ENCODE data around the gene SMLR1. TPM values are rescaled to one million over a fixed set of nuclear protein-coding genes. Genes with fewer than 3 reads are reported as not detected.

The SMLR1 gene
- total and polyA plus RNA-seq, 8 donors, result 0.73 TPM; not detected in 7

- Histone ChIP-seq H3K36me3 (no peaks in the 10 kb centered on the region), H3K4me3 (no peak overlapping the region), H3K9me3 (no peaks in the 10 kb centered on the region), H3K27me3 (no peaks in the 10 kb centered on the region), H3K4me1 (peaks cover 0 to 5% (median 2%) of the 10 kb centered on the region in 4 donors), H3K27ac (no peak overlapping the region)
- DNase-seq, result no peak
- intact Hi-C loops (cut with DNase I; ENCODE audit: low total_unique reads), result no loop called here
- TF ChIP-seq CTCF (IDR thresholded peaks at IDR 0.05), result no peak
- TF ChIP-seq POLR2A (IDR thresholded peaks at IDR 0.05), result no peak
Measured at GRCh38 chr6:130837067-130837466, 9.9 kb downstream of the SMLR1 start.

GRCh38 chr6:130838250-130838860 lies 11.1 kb downstream of the SMLR1 start:
- no peak for DNase-seq
- H3K4me3 ChIP-seq, result no peak overlapping the region
- intact Hi-C loops (cut with DNase I; ENCODE audit: low total_unique reads), result no loop called here
- peaks cover 0 to 5% (median 2%) of the 10 kb centered on the region in 4 donors for H3K4me1 ChIP-seq
- H3K27ac ChIP-seq, result no peak overlapping the region
- 90 to 96% (median 95%) methylated on average over 6 of the region's 6 CpGs for WGBS, 5 donors
- H3K36me3 ChIP-seq, result no peaks in the 10 kb centered on the region
- TF ChIP-seq EP300 (IDR thresholded peaks at IDR 0.05) (no peak), CTCF (IDR thresholded peaks at IDR 0.05) (no peak), POLR2A (IDR thresholded peaks at IDR 0.05) (no peak), POLR2AphosphoS5 (IDR thresholded peaks at IDR 0.05) (no peak)
- H3K9me3 ChIP-seq, result no peaks in the 10 kb centered on the region
- no peaks in the 10 kb centered on the region for H3K27me3 ChIP-seq

GRCh38 chr6:130838951-130839350 lies 11.7 kb downstream of the SMLR1 start:
- no peak for DNase-seq
- 65 to 83% (median 78%) methylated on average over 5 of the region's 5 CpGs for WGBS, 5 donors
- H3K9me3 ChIP-seq, result no peaks in the 10 kb centered on the region

DNA sequence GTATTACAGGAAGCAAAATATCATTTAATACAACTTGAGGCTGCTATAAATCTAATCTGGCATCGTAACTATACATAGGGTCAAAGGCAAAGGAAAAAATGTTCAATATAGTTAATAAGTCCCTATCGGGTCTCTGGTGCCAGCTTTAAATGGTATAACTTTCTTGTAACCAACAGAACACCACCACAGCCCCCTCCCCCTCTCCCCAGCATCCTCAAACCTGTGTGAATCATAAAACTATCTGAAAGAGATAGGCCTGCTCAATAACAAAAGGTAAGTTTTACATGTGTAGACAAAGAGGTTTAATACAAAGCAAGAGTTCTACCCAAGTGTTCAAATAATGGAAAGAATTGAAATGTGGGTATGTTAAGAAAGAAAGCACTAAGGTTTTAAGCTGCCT lies 12.2 kb downstream of the SMLR1 start:
- DNase-seq, result no peak
- 73 to 94% (median 90%) methylated on average over 2 of the region's 2 CpGs for WGBS, 5 donors
- TF ChIP-seq POLR2AphosphoS5 (IDR thresholded peaks at IDR 0.05), result no peak
- no peak for TF ChIP-seq CTCF (IDR thresholded peaks at IDR 0.05)
- TF ChIP-seq POLR2A (IDR thresholded peaks at IDR 0.05), result no peak
- no peak for TF ChIP-seq EP300 (IDR thresholded peaks at IDR 0.05)
- Histone ChIP-seq H3K27ac (no peak overlapping the region), H3K4me3 (no peak overlapping the region), H3K36me3 (no peaks in the 10 kb centered on the region), H3K27me3 (no peaks in the 10 kb centered on the region), H3K4me1 (peaks cover 0 to 5% (median 2%) of the 10 kb centered on the region in 4 donors), H3K9me3 (no peaks in the 10 kb centered on the region)
- intact Hi-C loops (cut with DNase I; ENCODE audit: low total_unique reads), result no loop called here

More at GRCh38 chr6:130838951-130839350, 11.7 kb downstream of the SMLR1 start:
- Histone ChIP-seq H3K27me3 (no peaks in the 10 kb centered on the region), H3K36me3 (no peaks in the 10 kb centered on the region), H3K27ac (no peak overlapping the region), H3K4me3 (no peak overlapping the region), H3K4me1 (peaks cover 0 to 5% (median 2%) of the 10 kb centered on the region in 4 donors)
- intact Hi-C loops (cut with DNase I; ENCODE audit: low total_unique reads), result no loop called here
- no peak for TF ChIP-seq CTCF (IDR thresholded peaks at IDR 0.05)
- no peak for TF ChIP-seq POLR2AphosphoS5 (IDR thresholded peaks at IDR 0.05)
- TF ChIP-seq POLR2A (IDR thresholded peaks at IDR 0.05), result no peak
- TF ChIP-seq EP300 (IDR thresholded peaks at IDR 0.05), result no peak
